ENCODE measurements around the gene MANSC4.

GRCh38 chr12:27797301-27798025 is 17.4 kb upstream of the MANSC4 start:
- TF ChIP-seq, protein P1, sequence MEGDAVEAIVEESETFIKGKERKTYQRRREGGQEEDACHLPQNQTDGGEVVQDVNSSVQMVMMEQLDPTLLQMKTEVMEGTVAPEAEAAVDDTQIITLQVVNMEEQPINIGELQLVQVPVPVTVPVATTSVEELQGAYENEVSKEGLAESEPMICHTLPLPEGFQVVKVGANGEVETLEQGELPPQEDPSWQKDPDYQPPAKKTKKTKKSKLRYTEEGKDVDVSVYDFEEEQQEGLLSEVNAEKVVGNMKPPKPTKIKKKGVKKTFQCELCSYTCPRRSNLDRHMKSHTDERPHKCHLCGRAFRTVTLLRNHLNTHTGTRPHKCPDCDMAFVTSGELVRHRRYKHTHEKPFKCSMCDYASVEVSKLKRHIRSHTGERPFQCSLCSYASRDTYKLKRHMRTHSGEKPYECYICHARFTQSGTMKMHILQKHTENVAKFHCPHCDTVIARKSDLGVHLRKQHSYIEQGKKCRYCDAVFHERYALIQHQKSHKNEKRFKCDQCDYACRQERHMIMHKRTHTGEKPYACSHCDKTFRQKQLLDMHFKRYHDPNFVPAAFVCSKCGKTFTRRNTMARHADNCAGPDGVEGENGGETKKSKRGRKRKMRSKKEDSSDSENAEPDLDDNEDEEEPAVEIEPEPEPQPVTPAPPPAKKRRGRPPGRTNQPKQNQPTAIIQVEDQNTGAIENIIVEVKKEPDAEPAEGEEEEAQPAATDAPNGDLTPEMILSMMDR (IDR thresholded peaks at IDR 0.05): no peak
- TF ChIP-seq POLR2A (IDR thresholded peaks at IDR 0.05) (no peak), EP300 (IDR thresholded peaks at IDR 0.05) (no peak)
